ENCODE measurements around the gene LHX5. TPM values are rescaled to one million over a fixed set of nuclear protein-coding genes. Genes with fewer than 3 reads are reported as not detected.

Gene LHX5
- polyA plus RNA-seq, 1 donor = not detected

Other genes with a start within 250 kb of the LHX5 start
- 13.2 TPM for gene SLC8B1, start 136.8 kb downstream of the LHX5 start, polyA plus RNA-seq (ENCODE audit: insufficient read length)
- 20.6 TPM for gene PLBD2, start 113.3 kb downstream of the LHX5 start, polyA plus RNA-seq (ENCODE audit: insufficient read length)
- gene SDS, start 68.0 kb downstream of the LHX5 start, polyA plus RNA-seq (ENCODE audit: insufficient read length) = 0.23 TPM
- 9.0 TPM for gene SDSL, start 49.5 kb downstream of the LHX5 start, polyA plus RNA-seq (ENCODE audit: insufficient read length)

All from left kidney (tissue), 1 donor.